ENCODE results near the gene ASPM.

ASPM gene

GRCh38 chr1:197127246-197127912 is 19.1 kb downstream of the ASPM start:
- no peaks in the 10 kb centered on the region for H3K27me3 ChIP-seq
- H3K27ac ChIP-seq: no peak overlapping the region
- no peaks in the 10 kb centered on the region for H3K36me3 ChIP-seq
- no peak for DNase-seq
- intact Hi-C loops (cut with DNase I; ENCODE audit: low total_unique reads): no loop called here
- H3K9me3 ChIP-seq: no peaks in the 10 kb centered on the region
- no peak overlapping the region for H3K4me3 ChIP-seq
- TF ChIP-seq, protein P1, sequence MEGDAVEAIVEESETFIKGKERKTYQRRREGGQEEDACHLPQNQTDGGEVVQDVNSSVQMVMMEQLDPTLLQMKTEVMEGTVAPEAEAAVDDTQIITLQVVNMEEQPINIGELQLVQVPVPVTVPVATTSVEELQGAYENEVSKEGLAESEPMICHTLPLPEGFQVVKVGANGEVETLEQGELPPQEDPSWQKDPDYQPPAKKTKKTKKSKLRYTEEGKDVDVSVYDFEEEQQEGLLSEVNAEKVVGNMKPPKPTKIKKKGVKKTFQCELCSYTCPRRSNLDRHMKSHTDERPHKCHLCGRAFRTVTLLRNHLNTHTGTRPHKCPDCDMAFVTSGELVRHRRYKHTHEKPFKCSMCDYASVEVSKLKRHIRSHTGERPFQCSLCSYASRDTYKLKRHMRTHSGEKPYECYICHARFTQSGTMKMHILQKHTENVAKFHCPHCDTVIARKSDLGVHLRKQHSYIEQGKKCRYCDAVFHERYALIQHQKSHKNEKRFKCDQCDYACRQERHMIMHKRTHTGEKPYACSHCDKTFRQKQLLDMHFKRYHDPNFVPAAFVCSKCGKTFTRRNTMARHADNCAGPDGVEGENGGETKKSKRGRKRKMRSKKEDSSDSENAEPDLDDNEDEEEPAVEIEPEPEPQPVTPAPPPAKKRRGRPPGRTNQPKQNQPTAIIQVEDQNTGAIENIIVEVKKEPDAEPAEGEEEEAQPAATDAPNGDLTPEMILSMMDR (IDR thresholded peaks at IDR 0.05): no peak
- peaks cover 0 to 8% (median 0%) of the 10 kb centered on the region in 4 donors for H3K4me1 ChIP-seq

DNA sequence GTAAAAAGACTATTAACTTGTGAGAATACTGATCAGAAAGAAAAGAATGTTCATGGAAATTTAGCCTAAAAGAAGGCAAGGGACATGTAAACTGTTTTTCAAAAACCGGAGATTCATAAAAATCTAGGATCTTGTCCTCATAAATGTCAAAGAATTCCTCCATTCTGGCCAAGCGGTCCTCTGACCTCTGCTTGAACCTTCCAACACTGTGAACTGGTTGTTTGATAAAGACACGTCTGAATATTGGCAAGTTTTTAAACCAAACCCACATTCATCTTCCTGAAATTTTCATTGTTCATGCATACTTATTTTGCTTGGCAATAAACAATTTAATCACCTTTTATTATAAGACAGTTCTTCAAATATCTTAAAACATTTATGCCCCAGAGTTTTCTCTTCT is 19.8 kb downstream of the ASPM start:
- Histone ChIP-seq H3K4me3 (no peak overlapping the region), H3K4me1 (peaks cover 0 to 8% (median 0%) of the 10 kb centered on the region in 4 donors), H3K27me3 (no peaks in the 10 kb centered on the region), H3K36me3 (no peaks in the 10 kb centered on the region), H3K9me3 (no peaks in the 10 kb centered on the region), H3K27ac (no peak overlapping the region)
- DNase-seq: no peak
- TF ChIP-seq, protein P1 (IDR thresholded peaks at IDR 0.05): no peak
- intact Hi-C loops (cut with DNase I; ENCODE audit: low total_unique reads): no loop called here

GRCh38 chr1:197124376-197124775 is 22.1 kb downstream of the ASPM start:
- H3K4me3 ChIP-seq: no peak overlapping the region
- no peak overlapping the region for H3K27ac ChIP-seq
- no peaks in the 10 kb centered on the region for H3K4me1 ChIP-seq
- no peaks in the 10 kb centered on the region for H3K36me3 ChIP-seq
- H3K9me3 ChIP-seq: no peaks in the 10 kb centered on the region
- TF ChIP-seq, protein P1 (IDR thresholded peaks at IDR 0.05): no peak
- intact Hi-C loops (cut with DNase I; ENCODE audit: low total_unique reads): no loop called here
- no peak for DNase-seq
- H3K27me3 ChIP-seq: no peaks in the 10 kb centered on the region

GRCh38 chr1:197116156-197116555 is 30.3 kb downstream of the ASPM start:
- Histone ChIP-seq H3K4me1 (no peaks in the 10 kb centered on the region), H3K4me3 (no peak overlapping the region), H3K9me3 (no peaks in the 10 kb centered on the region), H3K27ac (no peak overlapping the region), H3K36me3 (no peaks in the 10 kb centered on the region), H3K27me3 (no peaks in the 10 kb centered on the region)
- intact Hi-C loops (cut with DNase I; ENCODE audit: low total_unique reads): no loop called here
- no peak for DNase-seq
- TF ChIP-seq, protein P1 (IDR thresholded peaks at IDR 0.05): no peak

GRCh38 chr1:197106869-197107268 is 39.6 kb downstream of the ASPM start:
- H3K36me3 ChIP-seq: no peaks in the 10 kb centered on the region
- H3K27me3 ChIP-seq: no peaks in the 10 kb centered on the region
- H3K9me3 ChIP-seq: no peaks in the 10 kb centered on the region
- H3K4me3 ChIP-seq: no peak overlapping the region
- no peak for DNase-seq
- H3K4me1 ChIP-seq: no peaks in the 10 kb centered on the region
- H3K27ac ChIP-seq: no peak overlapping the region
- TF ChIP-seq, protein P1 (IDR thresholded peaks at IDR 0.05): no peak
- intact Hi-C loops (cut with DNase I; ENCODE audit: low total_unique reads): no loop called here

- H3K27me3 ChIP-seq: no peaks in the 10 kb centered on the region
- H3K4me3 ChIP-seq: no peak overlapping the region
- no peaks in the 10 kb centered on the region for H3K36me3 ChIP-seq
- no peak for DNase-seq
- intact Hi-C loops (cut with DNase I; ENCODE audit: low total_unique reads): no loop called here
- H3K4me1 ChIP-seq: no peaks in the 10 kb centered on the region
- TF ChIP-seq, protein P1 (IDR thresholded peaks at IDR 0.05): no peak
- H3K9me3 ChIP-seq: no peaks in the 10 kb centered on the region
- H3K27ac ChIP-seq: no peak overlapping the region
Observed at GRCh38 chr1:197103300-197103699, 43.2 kb downstream of the ASPM start.

Data from tibial artery (tissue), 4 donors.